Adipose tissue (tissue), 3 donors: Measurements from ENCODE around the gene PTPRN2. TPM values are rescaled to one million over a fixed set of nuclear protein-coding genes. Genes with fewer than 3 reads are reported as not detected.

Experiments
- H3K27ac ChIP-seq: one replicate; pipeline ENCODE4 v1.5.1; 2013; ENCODE audit warnings: low read depth, low read length
- WGBS, 3 donors: extraction: QIAGEN DNeasy Blood & Tissue Kit; methylation state at CpG; one replicate each; pipeline ENCODE4 v1.1.7; 2013; 5-methylcytosine and 5-hydroxymethylcytosine counted together
- polyA plus RNA-seq, 3 donors: library from polyadenylated mRNA; stranded (reverse); fragments of 200-250 nt; gene quantifications; one replicate each; pipeline ENCODE4 v1.2.3, GENCODE V29; 2013
- donor health status: healthy with polysubstance abuse.
- donor health status: Bipolar disorder and iron deficiency.
- donor health status: healthy.

Gene PTPRN2
- polyA plus RNA-seq, 3 donors: 3.7 to 8.0 (median 7.3) TPM

- no peak overlapping the region for H3K27ac ChIP-seq
- WGBS, 3 donors: 73 to 86% (median 79%) methylated on average over 32 to 39 of the region's 39 CpGs
Observed at GRCh38 chr7:157793973-157794745, 793.5 kb downstream of the PTPRN2 start.

- WGBS, 3 donors: 70 to 72% (median 72%) methylated on average over 10 of the region's 10 CpGs
Observed at GRCh38 chr7:157793087-157793353, 794.6 kb downstream of the PTPRN2 start.

GRCh38 chr7:157792241-157793086 lies 795.2 kb downstream of the PTPRN2 start:
- no peak overlapping the region for H3K27ac ChIP-seq
- WGBS, 3 donors: 82 to 86% (median 85%) methylated on average over 35 of the region's 35 CpGs

More at GRCh38 chr7:157793087-157793353, 794.6 kb downstream of the PTPRN2 start:
- no peak overlapping the region for H3K27ac ChIP-seq

GRCh38 chr7:157791666-157792065 lies 796.0 kb downstream of the PTPRN2 start:
- H3K27ac ChIP-seq: no peak overlapping the region
- 89 to 94% (median 93%) methylated on average over 16 of the region's 16 CpGs for whole genome bisulfite sequencing, 3 donors

- H3K27ac ChIP-seq: no peak overlapping the region
- WGBS, 3 donors: 90 to 94% (median 91%) methylated on average over 21 to 23 of the region's 23 CpGs
Observed at GRCh38 chr7:157791261-157791660, 796.4 kb downstream of the PTPRN2 start.

GRCh38 chr7:157789942-157790341 lies 797.7 kb downstream of the PTPRN2 start:
- WGBS, 3 donors: 89 to 98% (median 90%) methylated on average over 4 of the region's 4 CpGs

GRCh38 chr7:157789094-157789493 lies 798.5 kb downstream of the PTPRN2 start:
- H3K27ac ChIP-seq: no peak overlapping the region
- WGBS, 3 donors: 88 to 94% (median 90%) methylated on average over 12 of the region's 12 CpGs

More at GRCh38 chr7:157789942-157790341, 797.7 kb downstream of the PTPRN2 start:
- no peak overlapping the region for H3K27ac ChIP-seq

GRCh38 chr7:157788573-157788972 lies 799.0 kb downstream of the PTPRN2 start:
- 91 to 96% (median 92%) methylated on average over 12 of the region's 12 CpGs for WGBS, 3 donors

GRCh38 chr7:157787275-157787701 lies 800.3 kb downstream of the PTPRN2 start:
- WGBS, 3 donors: 90 to 91% (median 90%) methylated on average over 12 to 13 of the region's 13 CpGs
- H3K27ac ChIP-seq: no peak overlapping the region

More at GRCh38 chr7:157788573-157788972, 799.0 kb downstream of the PTPRN2 start:
- no peak overlapping the region for H3K27ac ChIP-seq

GRCh38 chr7:157786375-157787274 lies 801.0 kb downstream of the PTPRN2 start:
- H3K27ac ChIP-seq: no peak overlapping the region
- 90 to 95% (median 92%) methylated on average over 24 to 37 of the region's 47 CpGs for WGBS, 3 donors

- WGBS, 3 donors: 88 to 91% (median 90%) methylated on average over 31 to 32 of the region's 32 CpGs
- no peak overlapping the region for H3K27ac ChIP-seq
Observed at GRCh38 chr7:157785486-157786186, 802.0 kb downstream of the PTPRN2 start.

GRCh38 chr7:157784979-157785441 lies 802.6 kb downstream of the PTPRN2 start:
- 88 to 91% (median 89%) methylated on average over 24 to 26 of the region's 26 CpGs for WGBS, 3 donors
- no peak overlapping the region for H3K27ac ChIP-seq

- WGBS, 3 donors: 71 to 82% (median 72%) methylated on average over 27 of the region's 27 CpGs
- H3K27ac ChIP-seq: no peak overlapping the region
Observed at GRCh38 chr7:157784041-157784835, 803.4 kb downstream of the PTPRN2 start.

- H3K27ac ChIP-seq: no peak overlapping the region
- WGBS, 3 donors: 83 to 95% (median 89%) methylated on average over 12 of the region's 12 CpGs
Observed at GRCh38 chr7:157782041-157782440, 805.6 kb downstream of the PTPRN2 start.

GRCh38 chr7:157780721-157781120 lies 806.9 kb downstream of the PTPRN2 start:
- WGBS, 3 donors: 90 to 92% (median 90%) methylated on average over 15 of the region's 15 CpGs
- no peak overlapping the region for H3K27ac ChIP-seq

GRCh38 chr7:157780312-157780711 lies 807.3 kb downstream of the PTPRN2 start:
- H3K27ac ChIP-seq: no peak overlapping the region
- WGBS, 3 donors: 91 to 96% (median 92%) methylated on average over 15 of the region's 15 CpGs

- 83 to 87% (median 85%) methylated on average over 12 of the region's 12 CpGs for WGBS, 3 donors
- no peak overlapping the region for H3K27ac ChIP-seq
Observed at GRCh38 chr7:157779206-157779605, 808.4 kb downstream of the PTPRN2 start.
